Measurements from ENCODE around the gene AGRP.

- TF ChIP-seq CTCF (IDR thresholded peaks at IDR 0.05; ENCODE audit: insufficient read depth, low read depth, low read length) (no peak), EZH2 (IDR thresholded peaks at IDR 0.05; ENCODE audit: insufficient read depth, low read length) (no peak)
These were observed 46.2 kb upstream of the AGRP start for GRCh38 chr16:67529582-67530012.
